Measurements from ENCODE around the gene SIRPA. TPM values are rescaled to one million over a fixed set of nuclear protein-coding genes. Genes with fewer than 3 reads are reported as not detected.

Gene SIRPA
- total and polyA plus RNA-seq, 2 of the 8 experiments (the other 6 are each of a cell fraction or from before 2014, with no cell fraction given), result 3.9 to 4.3 TPM

- TF ChIP-seq CHD7 (IDR thresholded peaks at IDR 0.05; ENCODE audit: insufficient replicate concordance, low read length), result no peak
- TF ChIP-seq RNF2 (IDR thresholded peaks at IDR 0.05; ENCODE audit: borderline replicate concordance, low read depth, low read length, missing control alignments, poor library complexity, severe bottlenecking), result no peak
- TF ChIP-seq RXRA (IDR thresholded peaks at IDR 0.05; ENCODE audit: insufficient read depth, low read depth, low read length), result no peak
- no peak for TF ChIP-seq GABPA (IDR thresholded peaks at IDR 0.05; ENCODE audit: borderline replicate concordance, insufficient read depth, low read length)
- peak; percentile 93 for TF ChIP-seq MAX (IDR thresholded peaks at IDR 0.05)
- no peak for TF ChIP-seq JUN (IDR thresholded peaks at IDR 0.05; ENCODE audit: low read depth, low read length)
- TF ChIP-seq SP2 (IDR thresholded peaks at IDR 0.05; ENCODE audit: low read length), result no peak
- TF ChIP-seq NRF1 (IDR thresholded peaks at IDR 0.05; ENCODE audit: low read depth, low read length), result no peak
- 0 out of 2 replicates have a peak, but pooled peaks have one; percentile 18 for TF ChIP-seq YY1 (IDR thresholded peaks at IDR 0.05; ENCODE audit: low read depth, low read length)
- no peak for TF ChIP-seq SIRT6 (IDR thresholded peaks at IDR 0.05; ENCODE audit: low read length)
Observed at GRCh38 chr20:1946762-1947534, 51.7 kb downstream of the SIRPA start (continued).
